ENCODE results near the gene ITGAE.

Gene ITGAE

GRCh38 chr17:3666516-3666915 is 134.5 kb downstream of the ITGAE start:
- DNase-seq, result no peak

- no peak for DNase-seq
These were observed 135.2 kb downstream of the ITGAE start for GRCh38 chr17:3665834-3666233.

Data from activated gamma-delta T cell (primary cell).